ENCODE data around the gene FHAD1. TPM values are rescaled to one million over a fixed set of nuclear protein-coding genes. Genes with fewer than 3 reads are reported as not detected.
A peak's percentile ranks its signal among the peaks of the same experiment; 100 is the strongest.

FHAD1 gene
- total and polyA plus RNA-seq, 2 of the 13 experiments (the other 11 are each of a cell fraction or from before 2014, with no cell fraction given), result not detected

DNA sequence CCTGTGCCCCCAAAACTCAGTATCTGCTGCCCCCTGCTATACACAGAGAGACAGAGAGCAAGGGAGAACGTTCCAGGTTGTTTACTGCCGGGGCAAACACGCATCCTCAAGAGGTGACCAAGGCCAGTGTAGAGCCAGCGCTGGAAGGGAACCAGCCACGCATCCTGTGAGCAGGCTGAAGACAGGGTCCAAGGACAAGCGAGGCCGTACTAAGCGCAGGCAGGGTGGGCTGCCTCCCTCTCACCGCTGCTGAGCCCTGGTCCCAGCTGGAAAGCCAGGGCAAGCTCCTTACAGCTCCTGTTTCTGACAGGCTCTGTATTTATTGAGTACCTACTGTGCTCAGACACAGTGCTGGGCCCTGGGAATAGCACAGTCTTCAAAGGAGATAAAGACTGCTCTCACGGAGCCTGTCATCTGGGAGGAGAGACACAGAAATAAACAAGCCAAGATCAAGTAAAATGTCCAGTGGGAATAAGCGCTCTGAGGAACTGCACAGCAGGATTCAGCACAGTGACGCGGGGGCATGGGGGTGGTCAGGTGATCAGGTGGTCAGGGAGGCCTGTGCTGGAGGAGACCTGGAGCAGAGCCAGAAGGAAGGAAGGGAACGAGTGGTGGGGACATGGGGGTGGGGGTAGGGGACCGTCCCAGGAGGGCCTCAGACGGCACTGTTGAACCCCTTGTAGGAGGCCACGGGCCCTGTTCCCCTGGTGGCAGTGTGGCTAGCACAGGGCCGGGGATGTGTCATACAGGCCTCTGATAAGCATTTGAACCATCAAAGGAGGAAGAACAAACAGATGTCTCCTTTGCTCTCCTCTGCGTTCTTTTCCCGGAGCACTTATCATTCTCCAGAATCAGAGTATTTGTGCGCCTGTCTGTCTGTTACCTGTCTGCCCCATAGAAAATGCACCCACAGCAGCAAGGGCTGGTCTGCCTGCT lies 124.9 kb downstream of the FHAD1 start (continued):
- TF ChIP-seq, protein P1, sequence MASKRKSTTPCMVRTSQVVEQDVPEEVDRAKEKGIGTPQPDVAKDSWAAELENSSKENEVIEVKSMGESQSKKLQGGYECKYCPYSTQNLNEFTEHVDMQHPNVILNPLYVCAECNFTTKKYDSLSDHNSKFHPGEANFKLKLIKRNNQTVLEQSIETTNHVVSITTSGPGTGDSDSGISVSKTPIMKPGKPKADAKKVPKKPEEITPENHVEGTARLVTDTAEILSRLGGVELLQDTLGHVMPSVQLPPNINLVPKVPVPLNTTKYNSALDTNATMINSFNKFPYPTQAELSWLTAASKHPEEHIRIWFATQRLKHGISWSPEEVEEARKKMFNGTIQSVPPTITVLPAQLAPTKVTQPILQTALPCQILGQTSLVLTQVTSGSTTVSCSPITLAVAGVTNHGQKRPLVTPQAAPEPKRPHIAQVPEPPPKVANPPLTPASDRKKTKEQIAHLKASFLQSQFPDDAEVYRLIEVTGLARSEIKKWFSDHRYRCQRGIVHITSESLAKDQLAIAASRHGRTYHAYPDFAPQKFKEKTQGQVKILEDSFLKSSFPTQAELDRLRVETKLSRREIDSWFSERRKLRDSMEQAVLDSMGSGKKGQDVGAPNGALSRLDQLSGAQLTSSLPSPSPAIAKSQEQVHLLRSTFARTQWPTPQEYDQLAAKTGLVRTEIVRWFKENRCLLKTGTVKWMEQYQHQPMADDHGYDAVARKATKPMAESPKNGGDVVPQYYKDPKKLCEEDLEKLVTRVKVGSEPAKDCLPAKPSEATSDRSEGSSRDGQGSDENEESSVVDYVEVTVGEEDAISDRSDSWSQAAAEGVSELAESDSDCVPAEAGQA (IDR thresholded peaks at IDR 0.05; ENCODE audit: low read depth), result no peak
- TF ChIP-seq, protein P1 (CRISPR knock-in tag; IDR thresholded peaks at IDR 0.05; ENCODE audit: borderline replicate concordance), result no peak
- TF ChIP-seq EHMT2 (IDR thresholded peaks at IDR 0.05; ENCODE audit: borderline replicate concordance, low read depth, low read length) (no peak), KDM4B (CRISPR knock-in tag; IDR thresholded peaks at IDR 0.05) (no peak), RXRB (CRISPR knock-in tag; IDR thresholded peaks at IDR 0.05; ENCODE audit: borderline replicate concordance) (no peak), ZBTB7A (CRISPR knock-in tag; IDR thresholded peaks at IDR 0.05) (peak; percentile 42; the same call in 1 of the 2 replicates), ZNF431 (CRISPR knock-in tag; IDR thresholded peaks at IDR 0.05; ENCODE audit: borderline replicate concordance, low read depth) (0 out of 2 replicates have a peak, but pooled peaks have one; percentile 52), ZFP41 (CRISPR knock-in tag; IDR thresholded peaks at IDR 0.05; ENCODE audit: borderline replicate concordance) (no peak), HNF4A (CRISPR knock-in tag; IDR thresholded peaks at IDR 0.05) (peak; percentile 66; the same call in 1 of the 2 replicates), PLRG1 (conservative IDR thresholded peaks at IDR 0.05) (no peak), TRIM24 (CRISPR knock-in tag; IDR thresholded peaks at IDR 0.05) (no peak), JARID2 (CRISPR knock-in tag; IDR thresholded peaks at IDR 0.05; ENCODE audit: insufficient replicate concordance) (no peak)
- TF ChIP-seq, protein P2, sequence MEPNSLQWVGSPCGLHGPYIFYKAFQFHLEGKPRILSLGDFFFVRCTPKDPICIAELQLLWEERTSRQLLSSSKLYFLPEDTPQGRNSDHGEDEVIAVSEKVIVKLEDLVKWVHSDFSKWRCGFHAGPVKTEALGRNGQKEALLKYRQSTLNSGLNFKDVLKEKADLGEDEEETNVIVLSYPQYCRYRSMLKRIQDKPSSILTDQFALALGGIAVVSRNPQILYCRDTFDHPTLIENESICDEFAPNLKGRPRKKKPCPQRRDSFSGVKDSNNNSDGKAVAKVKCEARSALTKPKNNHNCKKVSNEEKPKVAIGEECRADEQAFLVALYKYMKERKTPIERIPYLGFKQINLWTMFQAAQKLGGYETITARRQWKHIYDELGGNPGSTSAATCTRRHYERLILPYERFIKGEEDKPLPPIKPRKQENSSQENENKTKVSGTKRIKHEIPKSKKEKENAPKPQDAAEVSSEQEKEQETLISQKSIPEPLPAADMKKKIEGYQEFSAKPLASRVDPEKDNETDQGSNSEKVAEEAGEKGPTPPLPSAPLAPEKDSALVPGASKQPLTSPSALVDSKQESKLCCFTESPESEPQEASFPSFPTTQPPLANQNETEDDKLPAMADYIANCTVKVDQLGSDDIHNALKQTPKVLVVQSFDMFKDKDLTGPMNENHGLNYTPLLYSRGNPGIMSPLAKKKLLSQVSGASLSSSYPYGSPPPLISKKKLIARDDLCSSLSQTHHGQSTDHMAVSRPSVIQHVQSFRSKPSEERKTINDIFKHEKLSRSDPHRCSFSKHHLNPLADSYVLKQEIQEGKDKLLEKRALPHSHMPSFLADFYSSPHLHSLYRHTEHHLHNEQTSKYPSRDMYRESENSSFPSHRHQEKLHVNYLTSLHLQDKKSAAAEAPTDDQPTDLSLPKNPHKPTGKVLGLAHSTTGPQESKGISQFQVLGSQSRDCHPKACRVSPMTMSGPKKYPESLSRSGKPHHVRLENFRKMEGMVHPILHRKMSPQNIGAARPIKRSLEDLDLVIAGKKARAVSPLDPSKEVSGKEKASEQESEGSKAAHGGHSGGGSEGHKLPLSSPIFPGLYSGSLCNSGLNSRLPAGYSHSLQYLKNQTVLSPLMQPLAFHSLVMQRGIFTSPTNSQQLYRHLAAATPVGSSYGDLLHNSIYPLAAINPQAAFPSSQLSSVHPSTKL (CRISPR knock-in tag; IDR thresholded peaks at IDR 0.05), result peak; percentile 19; the same call in 1 of the 2 replicates
- TF ChIP-seq, protein P3, sequence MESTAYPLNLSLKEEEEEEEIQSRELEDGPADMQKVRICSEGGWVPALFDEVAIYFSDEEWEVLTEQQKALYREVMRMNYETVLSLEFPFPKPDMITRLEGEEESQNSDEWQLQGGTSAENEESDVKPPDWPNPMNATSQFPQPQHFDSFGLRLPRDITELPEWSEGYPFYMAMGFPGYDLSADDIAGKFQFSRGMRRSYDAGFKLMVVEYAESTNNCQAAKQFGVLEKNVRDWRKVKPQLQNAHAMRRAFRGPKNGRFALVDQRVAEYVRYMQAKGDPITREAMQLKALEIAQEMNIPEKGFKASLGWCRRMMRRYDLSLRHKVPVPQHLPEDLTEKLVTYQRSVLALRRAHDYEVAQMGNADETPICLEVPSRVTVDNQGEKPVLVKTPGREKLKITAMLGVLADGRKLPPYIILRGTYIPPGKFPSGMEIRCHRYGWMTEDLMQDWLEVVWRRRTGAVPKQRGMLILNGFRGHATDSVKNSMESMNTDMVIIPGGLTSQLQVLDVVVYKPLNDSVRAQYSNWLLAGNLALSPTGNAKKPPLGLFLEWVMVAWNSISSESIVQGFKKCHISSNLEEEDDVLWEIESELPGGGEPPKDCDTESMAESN (CRISPR knock-in tag; conservative IDR thresholded peaks at IDR 0.05), result 0 out of 2 replicates have a peak, but pooled peaks have one; percentile 16

All from HepG2 (cell line).